WTC11 (cell line): ENCODE data around the gene DCST2. TPM values are rescaled to one million over a fixed set of nuclear protein-coding genes. Genes with fewer than 3 reads are reported as not detected.

Source experiments
- ATAC-seq: fragments of 200-7000 bp; cut with Tn5 transposase; 2 replicates; pipeline ENCODE4 v1.10.0; 2021; ENCODE audit warnings: mild to moderate bottlenecking, moderate library complexity
- CTCF ChIA-PET: fragments of 300-600 bp; sonication (Branson Sonifier 250); formaldehyde crosslinking; loops from one replicate; lab custom pipeline; 2021; ENCODE audit warnings: antibody characterized with exemption; lab: Charles Lee
- POLR2A ChIA-PET: fragments of 350-600 bp; sonication (Branson Sonifier 250); formaldehyde crosslinking; loops from one replicate; lab custom pipeline; 2021; ENCODE audit warnings: antibody characterized with exemption; lab: Charles Lee
- DNase-seq: peaks from one replicate; pipeline ENCODE4 v3.0.0; 2021; ENCODE audit warnings: low spot score
- H3K27ac Mint-ChIP-seq: 2 replicates; pipeline ENCODE4 v1.8.0; 2021; ENCODE audit warnings: mixed read lengths
- H3K27me3 Mint-ChIP-seq: 2 replicates; pipeline ENCODE4 v1.8.0; 2021; ENCODE audit warnings: low read depth, mild to moderate bottlenecking, moderate library complexity, mixed read lengths
- H3K36me3 Mint-ChIP-seq: 2 replicates; pipeline ENCODE4 v1.8.0; 2021; ENCODE audit warnings: mixed read lengths
- H3K4me1 Mint-ChIP-seq: 2 replicates; pipeline ENCODE4 v1.8.0; 2022; ENCODE audit warnings: mixed read lengths
- H3K4me3 Mint-ChIP-seq: 2 replicates; pipeline ENCODE4 v1.8.0; 2021; ENCODE audit warnings: mild to moderate bottlenecking, moderate library complexity, mixed read lengths
- H3K9me3 Mint-ChIP-seq: 2 replicates; pipeline ENCODE4 v1.8.0; 2021; ENCODE audit warnings: mixed read lengths
- ELF4 ChIP-seq: sonication (generic); formaldehyde crosslinking; IDR thresholded peaks from 2 replicates; pipeline ENCODE4 v1.8.1; 2022; ENCODE audit warnings: low read depth, mild to moderate bottlenecking, moderate library complexity, missing genetic modification reagents
- ESRRA ChIP-seq: sonication (generic); formaldehyde crosslinking; IDR thresholded peaks from 2 replicates; pipeline ENCODE4 v1.8.1; 2022; ENCODE audit warnings: mild to moderate bottlenecking, missing genetic modification reagents, borderline replicate concordance
- FOXK1 ChIP-seq: sonication (generic); formaldehyde crosslinking; IDR thresholded peaks from 2 replicates; pipeline ENCODE4 v1.8.0; 2022; ENCODE audit warnings: mild to moderate bottlenecking, moderate library complexity, missing genetic modification reagents
- FOXP1 ChIP-seq: sonication (generic); formaldehyde crosslinking; IDR thresholded peaks from 2 replicates; pipeline ENCODE4 v1.8.0; 2022; ENCODE audit warnings: missing genetic modification reagents, mild to moderate bottlenecking, moderate library complexity, borderline replicate concordance
- IRF2 ChIP-seq: sonication (generic); formaldehyde crosslinking; IDR thresholded peaks from 2 replicates; pipeline ENCODE4 v1.8.0; 2022; ENCODE audit warnings: low read depth, missing genetic modification reagents, borderline replicate concordance
- JUN ChIP-seq: sonication (generic); formaldehyde crosslinking; IDR thresholded peaks from 2 replicates; pipeline ENCODE4 v1.8.0; 2023; ENCODE audit warnings: mild to moderate bottlenecking, missing genetic modification reagents
- MXD4 ChIP-seq: fragments of 250-450 bp; sonication (Bioruptor Pico); IDR thresholded peaks from 2 replicates; pipeline ENCODE4 v1.8.0; 2021; ENCODE audit warnings: mild to moderate bottlenecking, moderate library complexity, borderline replicate concordance
- MYBL2 ChIP-seq: sonication (generic); formaldehyde crosslinking; IDR thresholded peaks from 2 replicates; pipeline ENCODE4 v1.8.1; 2023; ENCODE audit warnings: mild to moderate bottlenecking, moderate library complexity, missing genetic modification reagents
- NR1H2 ChIP-seq: sonication (generic); formaldehyde crosslinking; IDR thresholded peaks from 2 replicates; pipeline ENCODE4 v1.9.0; 2021; ENCODE audit warnings: mild to moderate bottlenecking, moderate library complexity, missing genetic modification reagents
- RELA ChIP-seq: sonication (generic); formaldehyde crosslinking; IDR thresholded peaks from 2 replicates; pipeline ENCODE4 v1.8.1; 2022; ENCODE audit warnings: missing genetic modification reagents, mild to moderate bottlenecking, borderline replicate concordance
- SOX15 ChIP-seq: fragments of 250-450 bp; sonication (Bioruptor Pico); IDR thresholded peaks from 2 replicates; pipeline ENCODE4 v1.9.0; 2021; ENCODE audit warnings: mild to moderate bottlenecking
- TCF7 ChIP-seq: sonication (generic); formaldehyde crosslinking; IDR thresholded peaks from 2 replicates; pipeline ENCODE4 v1.8.0; 2022; ENCODE audit warnings: mild to moderate bottlenecking, low read depth, missing genetic modification reagents, moderate library complexity
- TEAD4 ChIP-seq: sonication (generic); formaldehyde crosslinking; IDR thresholded peaks from 2 replicates; pipeline ENCODE4 v1.8.0; 2022; ENCODE audit warnings: mild to moderate bottlenecking, missing genetic modification reagents
- ZNF423 ChIP-seq: fragments of 250-450 bp; sonication (Bioruptor Pico); IDR thresholded peaks from 2 replicates; pipeline ENCODE4 v2.1.2; 2022; ENCODE audit warnings: mild to moderate bottlenecking, moderate library complexity
- ZNF671 ChIP-seq: fragments of 250-450 bp; sonication (Bioruptor Pico); IDR thresholded peaks from 2 replicates; pipeline ENCODE4 v1.8.0; 2021; ENCODE audit warnings: mild to moderate bottlenecking
- total RNA-seq: library from RNA; stranded (reverse); gene quantifications from 3 replicates; pipeline ENCODE4 v1.2.3, GENCODE V29; 2021
- TF ChIP-seq, protein P1 (sequence below): sonication (generic); formaldehyde crosslinking; conservative IDR thresholded peaks from 2 replicates; pipeline ENCODE4 v1.8.1; 2023; ENCODE audit warnings: mild to moderate bottlenecking, low read depth, missing genetic modification reagents, moderate library complexity
- TF ChIP-seq, protein P2 (sequence below): fragments of 250-450 bp; sonication (Bioruptor Pico); IDR thresholded peaks from 2 replicates; pipeline ENCODE4 v1.9.0; 2021; ENCODE audit warnings: mild to moderate bottlenecking, borderline replicate concordance
- TF ChIP-seq, protein P3 (sequence below): sonication (generic); formaldehyde crosslinking; IDR thresholded peaks from 2 replicates; pipeline ENCODE4 v1.8.1; 2022; ENCODE audit warnings: low read depth, missing genetic modification reagents, borderline replicate concordance
- TF ChIP-seq, protein P4 (sequence below): sonication (generic); formaldehyde crosslinking; IDR thresholded peaks from 2 replicates; pipeline ENCODE4 v1.8.0; 2023; ENCODE audit warnings: missing genetic modification reagents, mild to moderate bottlenecking, borderline replicate concordance
- TF ChIP-seq, protein P5 (sequence below): fragments of 250-450 bp; sonication (Bioruptor Pico); IDR thresholded peaks from 2 replicates; pipeline ENCODE4 v1.9.0; 2021; ENCODE audit warnings: moderate library complexity, mild to moderate bottlenecking, inconsistent platforms, borderline replicate concordance

Gene DCST2
- total RNA-seq, 1 experiment from 2014 or later = 0.83 TPM

DNA sequence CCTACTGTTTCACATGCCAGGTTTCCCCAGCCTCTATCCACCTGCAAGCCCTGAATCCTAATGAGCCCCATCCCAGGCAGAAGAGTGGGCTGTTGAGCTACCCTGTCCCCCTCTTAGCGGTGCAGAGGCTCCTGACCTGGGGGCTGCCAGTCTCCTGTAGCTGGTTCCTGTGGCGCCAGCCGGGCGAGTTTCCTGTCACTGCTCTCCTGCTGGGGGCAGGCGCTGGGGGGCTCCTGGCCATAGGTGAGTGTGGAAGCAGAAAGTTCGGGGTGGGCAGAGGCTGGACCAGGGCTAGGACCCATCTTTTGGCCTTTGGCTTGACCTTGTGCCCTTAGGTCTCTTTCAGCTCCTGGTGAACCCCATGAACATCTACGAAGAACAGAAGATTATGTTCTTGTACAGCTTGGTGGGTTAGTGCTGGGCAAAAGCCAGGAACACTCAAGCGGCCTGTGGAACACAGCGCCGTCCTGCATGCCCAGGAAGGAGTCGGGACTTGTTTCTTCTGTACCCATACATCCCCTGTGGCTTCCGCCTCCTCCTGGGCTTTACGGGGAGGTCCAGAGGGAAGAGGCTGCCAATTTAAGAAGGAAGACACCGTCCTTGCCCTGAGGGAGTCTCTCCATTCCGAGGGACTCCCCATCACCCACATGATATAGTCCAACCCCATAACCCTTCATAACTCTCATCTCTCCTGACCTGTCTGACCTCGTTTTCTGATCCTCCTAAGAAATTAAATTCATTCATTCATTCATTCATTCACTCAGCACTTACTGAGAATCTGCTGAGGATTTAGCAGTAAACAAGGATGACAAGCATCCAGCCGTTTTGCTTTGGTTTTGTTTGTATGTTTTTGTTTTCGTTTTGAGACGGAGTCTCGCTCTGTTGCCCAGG, 982 bp upstream of the DCST2 start:
- no peak overlapping the region for H3K27ac Mint-ChIP-seq
- no peak overlapping the region for H3K4me3 Mint-ChIP-seq
- H3K27me3 Mint-ChIP-seq = peaks cover 12% of the 10 kb centered on the region; the same call in 1 of the 2 replicates
- ChIA-PET CTCF (interaction anchor here (1.8 to 4.0 kb wide), 3 partner anchors 10 to 17 kb away, joined by 4 to 15 read pairs (median 7); no protein-coding TSS in a partner anchor), POLR2A (interaction anchor here (0.6 kb wide), 1 partner anchor 56 kb away, joined by 3 read pairs; no protein-coding TSS in a partner anchor)
- H3K36me3 Mint-ChIP-seq = no peaks in the 10 kb centered on the region
- H3K4me1 Mint-ChIP-seq = no peaks in the 10 kb centered on the region
- TF ChIP-seq ZNF423 (no peak), NR1H2 (no peak), TEAD4 (no peak), MXD4 (CRISPR knock-in tag) (no peak), SOX15 (CRISPR knock-in tag) (no peak), FOXK1 (CRISPR knock-in tag) (no peak), RELA (no peak)
- TF ChIP-seq, protein P1, sequence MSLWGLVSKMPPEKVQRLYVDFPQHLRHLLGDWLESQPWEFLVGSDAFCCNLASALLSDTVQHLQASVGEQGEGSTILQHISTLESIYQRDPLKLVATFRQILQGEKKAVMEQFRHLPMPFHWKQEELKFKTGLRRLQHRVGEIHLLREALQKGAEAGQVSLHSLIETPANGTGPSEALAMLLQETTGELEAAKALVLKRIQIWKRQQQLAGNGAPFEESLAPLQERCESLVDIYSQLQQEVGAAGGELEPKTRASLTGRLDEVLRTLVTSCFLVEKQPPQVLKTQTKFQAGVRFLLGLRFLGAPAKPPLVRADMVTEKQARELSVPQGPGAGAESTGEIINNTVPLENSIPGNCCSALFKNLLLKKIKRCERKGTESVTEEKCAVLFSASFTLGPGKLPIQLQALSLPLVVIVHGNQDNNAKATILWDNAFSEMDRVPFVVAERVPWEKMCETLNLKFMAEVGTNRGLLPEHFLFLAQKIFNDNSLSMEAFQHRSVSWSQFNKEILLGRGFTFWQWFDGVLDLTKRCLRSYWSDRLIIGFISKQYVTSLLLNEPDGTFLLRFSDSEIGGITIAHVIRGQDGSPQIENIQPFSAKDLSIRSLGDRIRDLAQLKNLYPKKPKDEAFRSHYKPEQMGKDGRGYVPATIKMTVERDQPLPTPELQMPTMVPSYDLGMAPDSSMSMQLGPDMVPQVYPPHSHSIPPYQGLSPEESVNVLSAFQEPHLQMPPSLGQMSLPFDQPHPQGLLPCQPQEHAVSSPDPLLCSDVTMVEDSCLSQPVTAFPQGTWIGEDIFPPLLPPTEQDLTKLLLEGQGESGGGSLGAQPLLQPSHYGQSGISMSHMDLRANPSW (CRISPR knock-in tag) = no peak
- TF ChIP-seq, protein P2, sequence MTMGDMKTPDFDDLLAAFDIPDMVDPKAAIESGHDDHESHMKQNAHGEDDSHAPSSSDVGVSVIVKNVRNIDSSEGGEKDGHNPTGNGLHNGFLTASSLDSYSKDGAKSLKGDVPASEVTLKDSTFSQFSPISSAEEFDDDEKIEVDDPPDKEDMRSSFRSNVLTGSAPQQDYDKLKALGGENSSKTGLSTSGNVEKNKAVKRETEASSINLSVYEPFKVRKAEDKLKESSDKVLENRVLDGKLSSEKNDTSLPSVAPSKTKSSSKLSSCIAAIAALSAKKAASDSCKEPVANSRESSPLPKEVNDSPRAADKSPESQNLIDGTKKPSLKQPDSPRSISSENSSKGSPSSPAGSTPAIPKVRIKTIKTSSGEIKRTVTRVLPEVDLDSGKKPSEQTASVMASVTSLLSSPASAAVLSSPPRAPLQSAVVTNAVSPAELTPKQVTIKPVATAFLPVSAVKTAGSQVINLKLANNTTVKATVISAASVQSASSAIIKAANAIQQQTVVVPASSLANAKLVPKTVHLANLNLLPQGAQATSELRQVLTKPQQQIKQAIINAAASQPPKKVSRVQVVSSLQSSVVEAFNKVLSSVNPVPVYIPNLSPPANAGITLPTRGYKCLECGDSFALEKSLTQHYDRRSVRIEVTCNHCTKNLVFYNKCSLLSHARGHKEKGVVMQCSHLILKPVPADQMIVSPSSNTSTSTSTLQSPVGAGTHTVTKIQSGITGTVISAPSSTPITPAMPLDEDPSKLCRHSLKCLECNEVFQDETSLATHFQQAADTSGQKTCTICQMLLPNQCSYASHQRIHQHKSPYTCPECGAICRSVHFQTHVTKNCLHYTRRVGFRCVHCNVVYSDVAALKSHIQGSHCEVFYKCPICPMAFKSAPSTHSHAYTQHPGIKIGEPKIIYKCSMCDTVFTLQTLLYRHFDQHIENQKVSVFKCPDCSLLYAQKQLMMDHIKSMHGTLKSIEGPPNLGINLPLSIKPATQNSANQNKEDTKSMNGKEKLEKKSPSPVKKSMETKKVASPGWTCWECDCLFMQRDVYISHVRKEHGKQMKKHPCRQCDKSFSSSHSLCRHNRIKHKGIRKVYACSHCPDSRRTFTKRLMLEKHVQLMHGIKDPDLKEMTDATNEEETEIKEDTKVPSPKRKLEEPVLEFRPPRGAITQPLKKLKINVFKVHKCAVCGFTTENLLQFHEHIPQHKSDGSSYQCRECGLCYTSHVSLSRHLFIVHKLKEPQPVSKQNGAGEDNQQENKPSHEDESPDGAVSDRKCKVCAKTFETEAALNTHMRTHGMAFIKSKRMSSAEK (CRISPR knock-in tag) = no peak
- no peak for DNase-seq
- H3K9me3 Mint-ChIP-seq = no peaks in the 10 kb centered on the region
- no peak for ATAC-seq

DNA sequence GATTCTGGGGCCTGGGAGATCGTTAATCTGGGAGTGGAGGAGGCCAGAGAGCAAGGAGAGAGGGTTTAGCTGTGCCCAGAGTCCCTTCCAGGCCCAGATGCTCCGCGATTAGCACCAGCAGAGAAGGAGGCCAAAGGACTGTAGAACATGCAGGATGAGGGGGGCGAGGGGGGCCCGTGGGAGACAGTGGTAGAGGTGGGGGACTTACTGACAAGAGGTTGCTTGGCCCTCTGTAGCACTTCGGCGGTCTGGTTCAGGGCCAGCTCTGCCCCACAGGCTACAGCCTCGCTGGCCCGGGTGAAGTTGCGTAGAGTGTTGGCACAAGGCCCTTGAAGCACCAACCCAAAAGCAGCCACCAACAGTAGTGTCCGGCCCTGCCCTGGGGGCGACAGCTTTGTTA, 695 bp downstream of the DCST2 start:
- DNase-seq = no peak
- TF ChIP-seq TCF7 (CRISPR knock-in tag) (no peak), FOXP1 (CRISPR knock-in tag) (no peak), MYBL2 (CRISPR knock-in tag) (no peak), ZNF671 (CRISPR knock-in tag) (no peak), IRF2 (CRISPR knock-in tag) (no peak), ESRRA (CRISPR knock-in tag) (no peak), ELF4 (CRISPR knock-in tag) (no peak), JUN (CRISPR knock-in tag) (no peak)
- TF ChIP-seq, protein P3, sequence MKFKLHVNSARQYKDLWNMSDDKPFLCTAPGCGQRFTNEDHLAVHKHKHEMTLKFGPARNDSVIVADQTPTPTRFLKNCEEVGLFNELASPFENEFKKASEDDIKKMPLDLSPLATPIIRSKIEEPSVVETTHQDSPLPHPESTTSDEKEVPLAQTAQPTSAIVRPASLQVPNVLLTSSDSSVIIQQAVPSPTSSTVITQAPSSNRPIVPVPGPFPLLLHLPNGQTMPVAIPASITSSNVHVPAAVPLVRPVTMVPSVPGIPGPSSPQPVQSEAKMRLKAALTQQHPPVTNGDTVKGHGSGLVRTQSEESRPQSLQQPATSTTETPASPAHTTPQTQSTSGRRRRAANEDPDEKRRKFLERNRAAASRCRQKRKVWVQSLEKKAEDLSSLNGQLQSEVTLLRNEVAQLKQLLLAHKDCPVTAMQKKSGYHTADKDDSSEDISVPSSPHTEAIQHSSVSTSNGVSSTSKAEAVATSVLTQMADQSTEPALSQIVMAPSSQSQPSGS (CRISPR knock-in tag) = no peak
- TF ChIP-seq, protein P4, sequence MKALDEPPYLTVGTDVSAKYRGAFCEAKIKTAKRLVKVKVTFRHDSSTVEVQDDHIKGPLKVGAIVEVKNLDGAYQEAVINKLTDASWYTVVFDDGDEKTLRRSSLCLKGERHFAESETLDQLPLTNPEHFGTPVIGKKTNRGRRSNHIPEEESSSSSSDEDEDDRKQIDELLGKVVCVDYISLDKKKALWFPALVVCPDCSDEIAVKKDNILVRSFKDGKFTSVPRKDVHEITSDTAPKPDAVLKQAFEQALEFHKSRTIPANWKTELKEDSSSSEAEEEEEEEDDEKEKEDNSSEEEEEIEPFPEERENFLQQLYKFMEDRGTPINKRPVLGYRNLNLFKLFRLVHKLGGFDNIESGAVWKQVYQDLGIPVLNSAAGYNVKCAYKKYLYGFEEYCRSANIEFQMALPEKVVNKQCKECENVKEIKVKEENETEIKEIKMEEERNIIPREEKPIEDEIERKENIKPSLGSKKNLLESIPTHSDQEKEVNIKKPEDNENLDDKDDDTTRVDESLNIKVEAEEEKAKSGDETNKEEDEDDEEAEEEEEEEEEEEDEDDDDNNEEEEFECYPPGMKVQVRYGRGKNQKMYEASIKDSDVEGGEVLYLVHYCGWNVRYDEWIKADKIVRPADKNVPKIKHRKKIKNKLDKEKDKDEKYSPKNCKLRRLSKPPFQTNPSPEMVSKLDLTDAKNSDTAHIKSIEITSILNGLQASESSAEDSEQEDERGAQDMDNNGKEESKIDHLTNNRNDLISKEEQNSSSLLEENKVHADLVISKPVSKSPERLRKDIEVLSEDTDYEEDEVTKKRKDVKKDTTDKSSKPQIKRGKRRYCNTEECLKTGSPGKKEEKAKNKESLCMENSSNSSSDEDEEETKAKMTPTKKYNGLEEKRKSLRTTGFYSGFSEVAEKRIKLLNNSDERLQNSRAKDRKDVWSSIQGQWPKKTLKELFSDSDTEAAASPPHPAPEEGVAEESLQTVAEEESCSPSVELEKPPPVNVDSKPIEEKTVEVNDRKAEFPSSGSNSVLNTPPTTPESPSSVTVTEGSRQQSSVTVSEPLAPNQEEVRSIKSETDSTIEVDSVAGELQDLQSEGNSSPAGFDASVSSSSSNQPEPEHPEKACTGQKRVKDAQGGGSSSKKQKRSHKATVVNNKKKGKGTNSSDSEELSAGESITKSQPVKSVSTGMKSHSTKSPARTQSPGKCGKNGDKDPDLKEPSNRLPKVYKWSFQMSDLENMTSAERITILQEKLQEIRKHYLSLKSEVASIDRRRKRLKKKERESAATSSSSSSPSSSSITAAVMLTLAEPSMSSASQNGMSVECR (CRISPR knock-in tag) = no peak
- TF ChIP-seq, protein P5, sequence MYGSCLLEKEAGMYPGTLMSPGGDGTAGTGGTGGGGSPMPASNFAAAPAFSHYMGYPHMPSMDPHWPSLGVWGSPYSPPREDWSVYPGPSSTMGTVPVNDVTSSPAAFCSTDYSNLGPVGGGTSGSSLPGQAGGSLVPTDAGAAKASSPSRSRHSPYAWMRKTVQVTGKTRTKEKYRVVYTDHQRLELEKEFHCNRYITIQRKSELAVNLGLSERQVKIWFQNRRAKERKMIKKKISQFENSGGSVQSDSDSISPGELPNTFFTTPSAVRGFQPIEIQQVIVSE (CRISPR knock-in tag) = no peak

More for the DNA sequence above, 695 bp downstream of the DCST2 start:
- ChIA-PET CTCF (interaction anchor here (0.9 to 4.0 kb wide), 7 partner anchors 12 to 135 kb away, joined by 3 to 15 read pairs (median 4); partner anchors contain the start of gene ADAM15), POLR2A (no interaction called here)
- no peak for ATAC-seq
- no peak overlapping the region for H3K4me3 Mint-ChIP-seq
- H3K27ac Mint-ChIP-seq = no peak overlapping the region
- H3K36me3 Mint-ChIP-seq = no peaks in the 10 kb centered on the region
- H3K9me3 Mint-ChIP-seq = no peaks in the 10 kb centered on the region
- H3K4me1 Mint-ChIP-seq = no peaks in the 10 kb centered on the region
- peaks cover 8% of the 10 kb centered on the region; the same call in 1 of the 2 replicates for H3K27me3 Mint-ChIP-seq
